OCI-LY1 (cell line): ENCODE data around the gene NR6A1.

Source experiments
- H2AFZ ChIP-seq: fragments of 200-600 bp; sonication (generic), shearing (Covaris generic); 2 replicates; pipeline ENCODE4 v1.6.0; 2014; ENCODE audit warnings: antibody characterized with exemption, mild to moderate bottlenecking, low read length
- H3F3A ChIP-seq: fragments of 200-600 bp; sonication (generic), shearing (Covaris generic); 2 replicates; pipeline ENCODE4 v1.6.0; 2014; ENCODE audit warnings: mild to moderate bottlenecking, antibody characterized with exemption, low read length, moderate library complexity; ENCODE audit not compliant: insufficient read depth
- H3K27ac ChIP-seq: fragments of 200-600 bp; sonication (generic); 2 replicates; pipeline ENCODE4 v1.5.1; 2014; ENCODE audit warnings: low read length, mixed run types, mild to moderate bottlenecking, low read depth; ENCODE audit not compliant: poor library complexity, severe bottlenecking
- H3K27me3 ChIP-seq: fragments of 200-600 bp; sonication (generic); 2 replicates; pipeline ENCODE4 v1.6.0; 2014; ENCODE audit warnings: antibody characterized with exemption, mild to moderate bottlenecking, low read length, moderate library complexity; ENCODE audit not compliant: insufficient read depth
- H3K36me3 ChIP-seq: fragments of 200-600 bp; sonication (generic); 2 replicates; pipeline ENCODE4 v1.6.1; 2014; ENCODE audit warnings: mild to moderate bottlenecking, antibody characterized with exemption, low read length, moderate library complexity, mixed read lengths; ENCODE audit not compliant: insufficient read depth
- H3K4me1 ChIP-seq: fragments of 200-600 bp; sonication (generic); 2 replicates; pipeline ENCODE4 v1.5.1; 2014; ENCODE audit warnings: mild to moderate bottlenecking, low read length, moderate library complexity; ENCODE audit not compliant: insufficient read depth, severe bottlenecking
- H3K4me2 ChIP-seq: fragments of 200-600 bp; sonication (generic), shearing (Covaris generic); 2 replicates; pipeline ENCODE4 v1.6.1; 2014; ENCODE audit warnings: low read length
- H3K4me3 ChIP-seq: fragments of 200-600 bp; sonication (generic); 2 replicates; pipeline ENCODE4 v1.5.1; 2014; ENCODE audit warnings: low read length, low read depth, mild to moderate bottlenecking, mixed read lengths; ENCODE audit not compliant: poor library complexity, severe bottlenecking
- H3K79me2 ChIP-seq: fragments of 200-600 bp; shearing (Covaris generic); 2 replicates; pipeline ENCODE4 v1.6.1; 2016; ENCODE audit warnings: mixed run types, low read length, mixed read lengths; ENCODE audit not compliant: insufficient read depth
- H3K9ac ChIP-seq: fragments of 200-600 bp; sonication (generic), shearing (Covaris generic); 2 replicates; pipeline ENCODE4 v1.6.1; 2014; ENCODE audit warnings: mild to moderate bottlenecking, low read length, mixed read lengths
- H3K9me2 ChIP-seq: fragments of 200-600 bp; sonication (generic), shearing (Covaris generic); 2 replicates; pipeline ENCODE4 v1.6.1; 2014; ENCODE audit warnings: low read depth, mild to moderate bottlenecking, low read length, mixed read lengths
- H3K9me3 ChIP-seq: fragments of 200-600 bp; shearing (Covaris generic); 2 replicates; pipeline ENCODE4 v1.6.1; 2014; ENCODE audit warnings: low read length, mixed read lengths
- H4K20me1 ChIP-seq: fragments of 200-600 bp; sonication (generic), shearing (Covaris generic); 2 replicates; pipeline ENCODE4 v1.6.0; 2016; ENCODE audit warnings: mild to moderate bottlenecking, low read length; ENCODE audit not compliant: insufficient read depth
- EZH2 ChIP-seq: fragments of 200-600 bp; sonication (generic), shearing (Covaris generic); IDR thresholded peaks from 2 replicates; pipeline ENCODE4 v1.8.0; 2017; ENCODE audit warnings: borderline replicate concordance, mixed run types, mild to moderate bottlenecking, antibody characterized with exemption, low read length, moderate library complexity, mixed read lengths
- TF ChIP-seq, protein P1 (sequence below): fragments of 200-600 bp; sonication (generic), shearing (Covaris generic); IDR thresholded peaks from 2 replicates; pipeline ENCODE4 v1.5.1; 2017; ENCODE audit warnings: mild to moderate bottlenecking, antibody characterized with exemption, low read length, moderate library complexity, mixed read lengths

The NR6A1 gene

DNA sequence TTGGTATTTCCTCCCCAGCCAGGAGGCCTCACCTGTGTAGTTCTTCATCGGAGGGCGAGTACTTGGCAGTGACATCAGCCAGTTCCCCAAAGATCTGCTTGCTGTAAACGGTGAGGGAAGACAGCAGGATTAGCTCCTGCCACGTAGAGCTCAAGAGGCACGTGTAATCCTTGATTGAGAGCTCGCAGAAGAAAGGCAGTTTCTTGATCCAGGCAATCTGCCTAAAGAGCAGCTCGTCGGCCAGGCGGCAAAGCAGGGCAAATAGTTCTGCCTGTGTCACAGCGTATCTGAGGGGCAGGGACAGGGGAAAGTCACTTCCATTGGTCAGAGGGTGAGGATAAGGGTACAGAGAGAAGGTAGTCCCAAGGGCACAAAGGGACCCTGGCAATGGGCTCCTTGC lies 235.3 kb downstream of the NR6A1 start:
- Histone ChIP-seq H3K79me2 (no peaks in the 10 kb centered on the region), H3K4me1 (no peaks in the 10 kb centered on the region), H3K9me3 (no peaks in the 10 kb centered on the region), H3K27me3 (no peaks in the 10 kb centered on the region), H3K4me2 (no peak overlapping the region), H3K9ac (no peak overlapping the region), H2AFZ (no peak overlapping the region), H3K4me3 (no peak overlapping the region), H3K9me2 (no peaks in the 10 kb centered on the region), H3F3A (no peaks in the 10 kb centered on the region), H3K27ac (no peak overlapping the region), H3K36me3 (no peaks in the 10 kb centered on the region), H4K20me1 (no peaks in the 10 kb centered on the region)
- TF ChIP-seq EZH2: no peak
- TF ChIP-seq, protein P1, sequence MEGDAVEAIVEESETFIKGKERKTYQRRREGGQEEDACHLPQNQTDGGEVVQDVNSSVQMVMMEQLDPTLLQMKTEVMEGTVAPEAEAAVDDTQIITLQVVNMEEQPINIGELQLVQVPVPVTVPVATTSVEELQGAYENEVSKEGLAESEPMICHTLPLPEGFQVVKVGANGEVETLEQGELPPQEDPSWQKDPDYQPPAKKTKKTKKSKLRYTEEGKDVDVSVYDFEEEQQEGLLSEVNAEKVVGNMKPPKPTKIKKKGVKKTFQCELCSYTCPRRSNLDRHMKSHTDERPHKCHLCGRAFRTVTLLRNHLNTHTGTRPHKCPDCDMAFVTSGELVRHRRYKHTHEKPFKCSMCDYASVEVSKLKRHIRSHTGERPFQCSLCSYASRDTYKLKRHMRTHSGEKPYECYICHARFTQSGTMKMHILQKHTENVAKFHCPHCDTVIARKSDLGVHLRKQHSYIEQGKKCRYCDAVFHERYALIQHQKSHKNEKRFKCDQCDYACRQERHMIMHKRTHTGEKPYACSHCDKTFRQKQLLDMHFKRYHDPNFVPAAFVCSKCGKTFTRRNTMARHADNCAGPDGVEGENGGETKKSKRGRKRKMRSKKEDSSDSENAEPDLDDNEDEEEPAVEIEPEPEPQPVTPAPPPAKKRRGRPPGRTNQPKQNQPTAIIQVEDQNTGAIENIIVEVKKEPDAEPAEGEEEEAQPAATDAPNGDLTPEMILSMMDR: no peak

DNA sequence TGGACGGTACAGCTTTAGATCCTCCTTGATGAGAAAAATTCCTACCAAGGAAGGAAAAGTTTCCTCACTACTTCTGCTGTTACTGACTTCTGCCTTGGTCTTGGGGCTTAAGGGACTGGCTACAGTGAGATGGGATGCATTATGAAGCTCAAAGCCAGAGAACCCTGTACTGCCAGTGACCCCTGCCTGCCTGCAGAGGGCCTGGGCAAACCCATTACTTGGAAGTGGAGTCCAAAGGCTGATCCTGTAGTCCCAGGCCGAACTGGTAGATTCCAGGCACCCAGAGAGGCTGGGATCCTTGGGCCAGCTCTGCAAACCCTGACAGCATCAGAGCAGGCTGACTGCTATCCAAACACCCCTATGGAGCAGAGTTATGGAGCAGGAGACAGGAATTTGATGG lies 238.2 kb downstream of the NR6A1 start:
- H3K27ac ChIP-seq: no peak overlapping the region
- H3K9me2 ChIP-seq: no peaks in the 10 kb centered on the region
- H4K20me1 ChIP-seq: no peaks in the 10 kb centered on the region
- H3K4me3 ChIP-seq: no peak overlapping the region
- no peak overlapping the region for H2AFZ ChIP-seq
- no peak overlapping the region for H3K9ac ChIP-seq
- TF ChIP-seq, protein P1: no peak
- TF ChIP-seq EZH2: no peak
- H3K79me2 ChIP-seq: no peaks in the 10 kb centered on the region
- no peaks in the 10 kb centered on the region for H3K36me3 ChIP-seq
- H3K4me1 ChIP-seq: no peaks in the 10 kb centered on the region
- no peaks in the 10 kb centered on the region for H3F3A ChIP-seq
- no peaks in the 10 kb centered on the region for H3K27me3 ChIP-seq
- H3K9me3 ChIP-seq: no peaks in the 10 kb centered on the region
- no peak overlapping the region for H3K4me2 ChIP-seq

DNA sequence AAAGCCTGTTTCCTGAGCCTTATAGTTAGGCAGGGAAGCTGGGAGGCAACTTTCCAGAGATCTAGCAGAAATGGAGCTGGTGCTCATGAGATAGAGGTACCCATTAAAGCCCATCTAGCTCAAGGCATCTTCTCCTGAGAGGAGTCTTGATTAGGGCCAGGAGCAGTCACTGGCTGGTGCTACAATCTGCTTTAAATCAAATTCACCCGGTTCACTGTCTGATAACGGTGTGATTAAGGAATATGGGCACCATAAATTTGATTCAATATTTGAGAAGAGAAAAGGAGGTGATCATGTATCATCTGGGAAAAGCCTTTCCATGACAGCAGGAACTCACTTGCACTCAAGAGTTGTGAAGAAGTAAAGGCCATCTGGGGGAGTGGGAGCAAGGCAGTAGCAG lies 240.0 kb downstream of the NR6A1 start:
- H3K27me3 ChIP-seq: no peaks in the 10 kb centered on the region
- no peak overlapping the region for H3K9ac ChIP-seq
- no peak overlapping the region for H3K27ac ChIP-seq
- no peak overlapping the region for H3K4me2 ChIP-seq
- no peaks in the 10 kb centered on the region for H3K4me1 ChIP-seq
- H3K9me3 ChIP-seq: no peaks in the 10 kb centered on the region
- H3K9me2 ChIP-seq: no peaks in the 10 kb centered on the region
- H4K20me1 ChIP-seq: no peaks in the 10 kb centered on the region
- H3K79me2 ChIP-seq: no peaks in the 10 kb centered on the region
- no peak overlapping the region for H2AFZ ChIP-seq
- H3F3A ChIP-seq: no peaks in the 10 kb centered on the region
- TF ChIP-seq EZH2: no peak
- TF ChIP-seq, protein P1: no peak
- H3K36me3 ChIP-seq: no peaks in the 10 kb centered on the region
- H3K4me3 ChIP-seq: no peak overlapping the region
